Smooth muscle cell of bladder (primary cell): ENCODE measurements around the gene OR12D1. TPM values are rescaled to one million over a fixed set of nuclear protein-coding genes. Genes with fewer than 3 reads are reported as not detected.

Experiments
- total RNA-seq: library from RNA; depleted of rRNA; stranded (reverse); fragments of >200 nt; gene quantifications from 2 replicates; pipeline ENCODE4 v1.2.3, GENCODE V29; 2014

OR12D1 gene
- total RNA-seq, result not detected in 2 replicates

DNA sequence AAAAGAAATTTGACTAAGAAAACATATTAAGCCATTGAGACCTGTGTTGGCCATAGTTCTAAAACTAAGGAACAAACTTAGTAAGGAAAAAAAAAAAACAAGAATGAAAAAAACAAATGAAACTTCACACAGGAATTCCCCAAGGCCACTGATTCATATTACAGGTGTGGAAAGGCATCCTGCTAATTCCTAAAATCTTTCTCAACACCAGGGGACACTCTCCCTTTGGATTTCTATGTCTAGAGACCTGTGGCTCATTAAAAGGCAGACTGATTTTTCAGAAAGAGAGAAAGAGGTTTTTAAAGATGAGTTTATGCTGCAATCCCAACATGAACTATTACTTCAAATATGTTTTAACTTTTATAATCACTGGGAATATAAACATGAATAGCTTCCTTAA is at the start of gene OR12D1:
Gene OR12D1, plus strand, starts transcription at position 341 of the 400 bp plus-strand sequence.

DNA sequence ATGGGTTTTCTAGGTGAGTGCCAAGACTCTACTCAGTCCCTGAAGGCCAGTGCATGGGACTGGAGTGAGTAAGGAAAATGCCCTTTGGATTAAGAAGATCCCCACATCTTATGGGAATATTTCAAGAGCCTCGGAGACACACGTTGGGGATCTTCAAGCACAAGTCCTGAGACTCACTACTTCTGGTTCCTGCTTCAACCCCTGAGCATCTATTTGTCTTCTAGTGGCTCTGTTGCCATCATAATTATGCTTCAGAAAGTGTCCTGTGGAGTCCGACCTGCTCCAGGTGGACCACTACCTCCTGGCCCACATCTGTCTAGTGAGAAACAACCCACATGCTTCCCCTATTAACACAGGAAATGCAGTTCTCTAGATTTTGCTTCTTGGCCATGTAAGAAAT is 46.0 kb upstream of the OR12D1 start, which contains the start of gene OR5V1:
Gene OR5V1, minus strand, starts transcription at position 101 of the 400 bp plus-strand sequence. CDS start 12,670 bp downstream, outside the sequence.

DNA sequence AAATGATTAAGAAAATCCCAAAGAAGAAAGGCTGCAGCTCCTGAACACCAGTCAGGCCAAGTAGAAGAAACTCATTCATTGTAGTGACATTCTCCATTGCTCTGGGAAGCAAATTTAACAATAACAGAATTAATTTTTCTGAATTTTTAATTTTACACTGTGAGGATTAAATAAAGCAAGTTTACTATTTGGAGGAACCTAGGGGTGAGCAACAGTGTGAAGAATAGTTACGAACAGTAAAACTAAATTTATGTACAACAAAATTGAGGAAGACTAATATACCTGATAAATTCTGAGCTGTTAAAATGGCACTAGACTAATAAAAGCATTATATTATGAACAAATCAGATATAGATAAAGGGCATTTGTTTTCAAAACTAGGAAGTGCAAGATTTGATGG is 39.5 kb upstream of the OR12D1 start, which contains the start of gene OR12D3:
Gene OR12D3, minus strand, starts transcription at position 101 of the 400 bp plus-strand sequence. Its CDS starts 4 bp downstream, at position 97.

DNA sequence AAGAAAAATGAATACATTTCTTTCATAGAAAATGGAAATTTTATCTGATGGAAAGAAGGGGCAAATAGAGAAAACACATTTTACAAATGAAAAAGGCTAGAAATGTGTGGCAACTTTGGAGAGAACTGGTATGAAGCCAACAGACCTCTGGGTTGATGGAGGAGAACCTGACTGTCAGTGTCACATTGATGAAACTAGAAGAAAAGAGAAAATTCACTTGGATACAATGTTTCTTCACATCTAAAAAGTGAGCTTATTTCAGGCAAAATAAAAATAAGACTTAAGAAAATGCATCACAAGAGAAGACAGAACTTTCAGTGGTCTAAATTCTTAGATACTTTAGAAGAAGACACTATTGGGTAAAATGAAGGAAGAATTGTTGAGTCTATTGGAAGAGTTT is 19.4 kb upstream of the OR12D1 start, which contains the start of gene OR12D2:
Gene OR12D2, plus strand, starts transcription at position 301 of the 400 bp plus-strand sequence. CDS start 1,069 bp downstream, outside the sequence.

DNA sequence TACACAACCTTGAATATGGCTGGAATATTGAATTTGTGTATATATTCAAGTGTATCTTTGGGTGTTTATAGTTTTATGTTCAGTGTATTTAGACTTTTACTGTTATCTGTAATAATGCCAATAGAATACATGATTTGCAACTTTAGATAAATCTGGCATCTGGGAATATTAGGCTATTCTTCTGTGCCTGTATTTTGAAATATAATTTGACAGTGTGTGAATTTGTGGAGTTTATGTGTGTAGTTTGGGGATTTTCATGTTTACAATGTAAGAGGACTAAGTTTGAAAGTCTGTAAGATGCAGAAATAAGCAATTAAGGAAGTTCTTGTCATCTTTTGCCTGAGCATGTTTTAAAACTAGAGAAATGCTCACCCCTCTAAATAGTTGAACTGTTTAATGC is 24.3 kb downstream of the OR12D1 start, which contains the start of gene OR10C1:
Gene OR10C1, plus strand, starts transcription at position 301 of the 400 bp plus-strand sequence. CDS start 710 bp downstream, outside the sequence.

DNA sequence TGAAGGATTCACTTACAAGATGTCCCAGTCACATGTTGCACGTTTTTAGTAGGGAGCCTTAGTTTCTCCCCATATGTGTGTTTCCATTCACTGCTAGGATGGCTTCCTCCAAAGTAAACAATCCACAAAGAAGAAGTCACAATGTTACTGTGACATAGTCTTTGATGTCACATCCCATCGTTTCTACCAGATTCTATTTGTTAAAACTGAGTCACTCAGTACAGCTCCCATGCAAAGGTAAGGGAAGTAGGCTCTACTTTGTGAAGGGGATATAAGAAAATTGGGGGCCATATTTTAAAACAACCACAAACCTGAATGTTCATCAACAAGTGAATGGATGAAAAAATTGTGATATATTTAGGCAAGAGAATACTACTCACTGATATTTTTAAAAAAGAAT is 42.2 kb downstream of the OR12D1 start, which contains the start of the genes OR11A1 and OR2H1:
Gene OR11A1, minus strand, starts transcription at position 101 of the 400 bp plus-strand sequence. CDS start 29,430 bp downstream, outside the sequence.
Gene OR2H1, plus strand, starts transcription at position 185 of the 400 bp plus-strand sequence. CDS start 4,615 bp downstream, outside the sequence.

Other genes starting within 250 kb of the OR12D1 start
- gene OR2J2, start 244.0 kb upstream of the OR12D1 start, total RNA-seq, result not detected in 2 replicates
- not detected in 2 replicates for gene OR14J1, start 113.2 kb upstream of the OR12D1 start, total RNA-seq
- not detected in 2 replicates for gene OR5V1, start 46.1 kb upstream of the OR12D1 start, total RNA-seq
- not detected in 2 replicates for gene OR12D3, start 39.6 kb upstream of the OR12D1 start, total RNA-seq
- gene OR12D2, start 19.3 kb upstream of the OR12D1 start, total RNA-seq, result not detected in 2 replicates
- gene OR10C1, start 24.4 kb downstream of the OR12D1 start, total RNA-seq, result not detected in 2 replicates
- gene OR11A1, start 42.1 kb downstream of the OR12D1 start, total RNA-seq, result not detected in 2 replicates
- 0.14 TPM in 1 of 2 replicates, not detected in the other for gene OR2H1, start 42.2 kb downstream of the OR12D1 start, total RNA-seq
- gene MAS1L, start 73.0 kb downstream of the OR12D1 start, total RNA-seq, result not detected in 2 replicates
- not detected in 2 replicates for gene UBD, start 144.8 kb downstream of the OR12D1 start, total RNA-seq
- not detected in 2 replicates for gene OR2H2, start 170.2 kb downstream of the OR12D1 start, total RNA-seq
- 10.2 and 13.5 TPM in 2 replicates for gene GABBR1, start 218.3 kb downstream of the OR12D1 start, total RNA-seq
- gene MOG, start 242.2 kb downstream of the OR12D1 start, total RNA-seq, result not detected in 2 replicates